Measurements from ENCODE around the gene TRIM31.

Gene TRIM31, protein sequence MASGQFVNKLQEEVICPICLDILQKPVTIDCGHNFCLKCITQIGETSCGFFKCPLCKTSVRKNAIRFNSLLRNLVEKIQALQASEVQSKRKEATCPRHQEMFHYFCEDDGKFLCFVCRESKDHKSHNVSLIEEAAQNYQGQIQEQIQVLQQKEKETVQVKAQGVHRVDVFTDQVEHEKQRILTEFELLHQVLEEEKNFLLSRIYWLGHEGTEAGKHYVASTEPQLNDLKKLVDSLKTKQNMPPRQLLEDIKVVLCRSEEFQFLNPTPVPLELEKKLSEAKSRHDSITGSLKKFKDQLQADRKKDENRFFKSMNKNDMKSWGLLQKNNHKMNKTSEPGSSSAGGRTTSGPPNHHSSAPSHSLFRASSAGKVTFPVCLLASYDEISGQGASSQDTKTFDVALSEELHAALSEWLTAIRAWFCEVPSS

DNA sequence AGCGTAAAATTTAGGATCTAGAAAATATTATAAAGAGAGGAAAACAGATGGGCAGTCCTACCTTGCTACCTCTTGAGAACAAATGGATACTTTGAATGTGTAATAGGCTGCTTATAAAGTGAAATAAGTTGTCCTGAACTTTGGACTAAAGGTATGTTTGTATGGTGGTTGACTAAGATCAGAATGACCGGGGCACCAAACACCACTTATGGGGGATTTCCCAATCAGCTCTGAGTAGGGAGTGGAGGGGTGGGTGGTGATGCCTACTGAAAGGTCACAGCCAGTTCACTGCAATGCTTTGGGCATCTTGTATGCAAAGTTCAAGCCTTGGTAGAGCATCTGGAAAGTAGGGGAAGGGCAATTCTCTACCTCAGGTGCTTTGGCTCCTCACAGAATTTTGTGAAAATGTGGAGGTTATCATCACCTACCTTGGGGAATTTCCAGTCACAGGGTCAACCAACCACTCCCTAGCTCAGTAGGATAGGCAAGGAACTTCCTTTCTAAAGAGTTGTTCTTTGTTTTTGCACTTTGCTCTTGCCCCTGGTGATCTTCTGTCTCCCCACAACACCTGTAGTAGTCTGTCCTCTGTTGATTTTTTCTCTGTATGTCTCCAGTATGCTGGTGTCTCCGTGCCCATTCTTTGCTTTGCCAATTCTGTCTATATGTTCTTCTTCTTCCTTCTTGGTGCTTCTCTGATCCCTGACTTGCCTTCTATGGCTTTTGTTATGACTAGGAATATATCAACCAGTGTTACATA lies at the start of gene TRIM31:
TSS of gene TRIM31 (minus strand) at position 88 of the 757 bp plus-strand sequence. CDS start 285 bp downstream, outside the sequence.
- DNase-seq (ENCODE audit: low read depth, low spot score): no peak
- H3K27ac ChIP-seq: no peak within 1 kb of the TSS

DNA sequence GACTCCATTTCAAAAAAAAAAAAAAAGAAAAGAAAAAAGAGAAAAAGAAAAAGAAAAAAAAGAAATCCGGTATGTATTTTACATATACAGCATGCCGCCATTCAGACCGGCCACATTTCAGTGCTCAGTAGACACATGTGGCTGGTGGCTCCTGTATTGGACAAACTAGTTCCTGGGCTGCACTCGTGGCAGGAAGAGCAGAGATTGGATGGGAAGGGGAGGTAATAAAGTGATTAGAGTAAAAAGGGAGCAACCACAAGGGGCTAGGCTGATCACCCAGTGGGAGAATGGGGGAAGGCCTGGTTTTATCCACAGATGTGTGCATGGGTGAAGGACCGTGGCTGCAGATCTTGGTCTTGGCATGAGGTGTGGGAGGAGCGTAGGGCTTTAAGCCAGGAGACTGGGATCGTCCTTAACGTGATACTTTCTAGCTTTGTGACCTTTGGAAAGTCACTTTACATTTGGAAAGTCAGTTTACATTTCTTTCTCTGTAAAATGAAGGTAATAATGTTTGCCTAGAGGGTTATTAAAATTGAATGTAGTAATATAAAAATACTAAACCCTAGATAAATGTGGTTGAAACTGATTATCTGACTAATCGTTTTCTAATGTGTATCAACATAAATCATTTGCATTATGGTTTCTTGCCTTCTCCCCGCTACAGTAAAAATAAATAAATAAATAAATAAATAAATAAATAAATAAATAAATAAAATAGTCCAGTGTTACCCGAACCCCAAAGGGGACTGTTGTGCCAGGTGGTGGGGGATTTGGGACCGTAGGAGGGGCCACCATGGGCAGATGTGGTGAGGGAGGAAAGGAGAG lies 49.6 kb upstream of the TRIM31 start:
- DNase-seq (ENCODE audit: low read depth, low spot score): no peak
- H3K27ac ChIP-seq: no peak overlapping the region

DNA sequence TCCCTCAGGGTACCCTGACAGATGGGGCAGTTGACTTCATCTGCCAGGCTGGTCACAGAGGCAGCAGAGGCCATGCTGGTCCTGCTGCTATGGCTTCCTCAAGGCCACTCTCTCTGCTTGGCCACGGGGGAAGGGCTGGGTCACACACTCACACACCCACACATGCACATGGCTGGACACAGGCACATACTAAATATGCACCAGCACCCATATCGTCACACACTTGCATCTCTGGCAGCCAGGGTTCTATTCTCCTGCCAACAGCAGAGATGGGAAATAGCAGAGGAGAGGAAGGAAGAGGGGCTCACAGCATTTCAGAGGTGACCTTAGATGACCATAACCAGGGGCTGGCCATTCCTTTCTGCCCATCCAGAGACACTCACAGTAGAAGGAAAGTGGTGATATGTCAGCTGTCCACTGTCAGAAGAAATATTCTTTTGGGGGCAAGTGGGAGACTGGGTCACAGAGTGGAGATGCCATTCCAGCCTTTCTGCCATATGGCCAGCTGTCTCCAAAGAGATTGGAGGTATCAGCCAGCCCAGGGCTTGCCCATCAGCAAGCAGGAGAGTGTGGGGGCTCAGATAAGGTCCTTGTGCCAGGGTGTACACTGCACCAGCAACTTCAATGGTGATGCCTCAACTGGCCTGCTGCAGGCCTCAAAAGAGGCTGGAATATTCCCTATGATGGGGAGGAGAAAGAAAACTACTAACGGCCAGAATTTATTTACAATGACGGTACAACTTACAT lies 48.1 kb upstream of the TRIM31 start, which contains the start of gene TRIM10:
TSS of gene TRIM10 (minus strand) at position 427 of the 747 bp plus-strand sequence. CDS start at position 74, 353 bp downstream.
- H3K27ac ChIP-seq: no peak within 1 kb of the TSS
- no peak for DNase-seq (ENCODE audit: low read depth, low spot score)

DNA sequence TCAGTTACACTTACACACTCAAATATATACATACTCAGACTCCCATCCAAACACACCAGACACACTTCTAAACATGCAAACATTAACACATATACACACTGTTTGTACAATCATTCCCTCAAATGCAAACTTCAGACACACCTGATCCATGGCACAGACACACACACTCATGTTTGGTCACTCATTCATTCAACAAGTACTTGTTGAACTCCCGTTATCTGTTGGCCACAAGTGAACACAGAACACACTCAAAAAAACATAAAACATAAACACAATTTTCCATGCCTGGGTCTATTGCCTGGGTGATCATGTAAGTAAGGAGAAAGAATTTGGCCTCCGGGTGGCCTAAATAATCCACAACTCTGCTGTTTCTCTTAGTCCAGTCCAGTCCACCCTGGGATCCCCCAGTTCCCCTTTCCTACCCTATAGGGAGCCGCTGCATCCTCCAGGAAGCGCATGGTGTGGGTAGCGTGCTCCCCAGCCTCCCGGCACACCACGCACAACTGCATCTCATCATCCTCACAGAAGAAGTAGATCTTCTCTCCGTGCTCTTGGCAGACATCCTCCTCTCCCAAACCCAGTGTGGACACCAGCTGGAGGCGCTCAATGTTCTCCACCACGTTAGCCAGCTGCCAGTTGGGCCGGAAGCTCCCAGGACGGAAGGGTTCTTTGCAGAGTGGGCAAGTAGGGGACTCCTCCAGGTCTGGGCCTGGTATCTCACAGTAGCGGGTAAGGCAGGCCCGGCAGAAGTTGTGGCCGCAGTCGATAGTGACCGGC lies 47.3 kb upstream of the TRIM31 start:
- H3K27ac ChIP-seq: no peak overlapping the region
- DNase-seq (ENCODE audit: low read depth, low spot score): no peak

DNA sequence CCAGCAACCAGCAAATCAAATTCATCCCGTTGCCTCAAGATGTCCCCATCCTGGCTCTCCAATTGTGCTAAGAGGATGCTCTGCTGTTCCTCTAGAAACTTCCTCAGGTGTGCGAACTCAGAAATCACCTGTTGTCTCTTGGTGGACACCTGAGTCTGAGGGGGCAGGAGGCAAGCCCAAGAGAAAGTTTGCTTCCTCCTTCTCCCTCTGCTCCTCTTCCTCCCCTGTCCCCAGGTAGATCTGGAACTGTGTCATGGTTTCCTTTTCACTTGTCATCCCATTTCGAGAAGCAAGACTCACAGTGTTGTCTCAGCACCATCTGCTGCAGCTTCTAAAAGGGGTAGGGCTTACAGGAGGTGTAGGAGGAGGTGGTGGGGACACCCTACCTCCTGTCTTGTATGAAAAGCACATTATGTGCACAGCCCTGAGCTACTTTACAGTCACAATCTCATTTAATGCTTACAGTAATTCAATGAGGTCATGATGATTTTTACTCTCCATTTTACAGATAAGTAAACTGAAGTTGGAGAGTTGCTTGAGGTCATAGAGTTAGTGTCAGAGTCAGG lies 45.7 kb upstream of the TRIM31 start:
- DNase-seq (ENCODE audit: low read depth, low spot score): no peak
- H3K27ac ChIP-seq: no peak overlapping the region

DNA sequence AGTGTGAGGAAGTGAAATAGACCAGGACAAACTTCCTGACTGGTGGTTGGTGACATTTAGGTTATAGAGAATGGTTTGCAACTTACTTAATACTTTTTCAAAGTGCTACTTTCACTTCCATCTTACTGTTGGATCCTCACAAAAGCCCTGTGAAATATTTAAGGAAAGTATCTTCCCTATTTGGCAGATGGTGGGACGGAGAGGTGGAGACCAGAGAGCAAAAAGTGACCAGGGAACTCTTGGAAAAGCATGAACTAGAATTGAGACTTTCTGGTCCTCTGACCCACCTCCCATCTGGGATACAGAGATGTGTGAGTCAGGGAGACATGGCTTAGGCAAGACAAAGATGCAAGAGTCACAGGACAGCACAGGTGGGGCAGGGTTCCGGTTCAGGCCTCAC lies 45.1 kb upstream of the TRIM31 start:
- H3K27ac ChIP-seq: no peak overlapping the region
- no peak for DNase-seq (ENCODE audit: low read depth, low spot score)

DNA sequence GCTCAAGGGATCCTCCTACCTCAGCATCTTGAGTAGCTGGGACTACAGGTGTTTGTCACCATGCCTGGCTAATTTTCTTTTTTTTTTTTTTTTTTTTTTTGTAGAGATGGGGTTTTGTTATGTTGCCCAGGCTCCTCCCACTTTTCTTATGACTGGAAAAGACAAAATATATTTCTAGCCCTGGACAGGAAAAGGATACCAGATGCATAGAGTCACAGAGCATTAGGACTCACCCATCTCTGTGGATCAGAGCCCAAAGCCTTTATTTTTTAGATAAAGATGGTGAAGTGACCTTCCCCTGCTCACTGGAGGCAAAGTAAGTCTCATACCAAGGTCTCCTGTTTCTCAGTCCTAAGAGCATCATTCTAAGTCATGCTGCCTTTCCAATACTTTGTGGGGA lies 44.7 kb upstream of the TRIM31 start:
- no peak for DNase-seq (ENCODE audit: low read depth, low spot score)
- no peak overlapping the region for H3K27ac ChIP-seq

DNA sequence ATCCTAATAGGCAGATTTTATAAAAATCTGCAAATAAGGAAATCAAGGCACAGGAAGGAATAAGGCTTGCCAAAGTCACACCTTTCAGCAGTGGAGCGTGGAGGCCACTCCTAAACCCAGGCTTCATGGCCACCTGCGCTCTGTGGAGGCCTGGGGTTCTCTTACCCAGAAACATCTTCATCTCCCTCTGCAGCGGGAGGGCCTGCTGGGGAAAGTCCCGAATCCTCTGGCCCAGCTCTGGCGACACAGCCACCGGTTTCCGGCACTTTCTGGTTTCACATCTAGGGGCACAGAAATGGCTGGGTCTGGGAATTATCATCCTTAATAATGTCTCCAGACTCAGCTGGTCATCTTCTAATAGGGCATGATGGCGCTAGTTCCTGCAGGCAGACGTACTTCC lies 43.9 kb upstream of the TRIM31 start:
- peak overlapping the region; percentile 49 for H3K27ac ChIP-seq
- no peak for DNase-seq (ENCODE audit: low read depth, low spot score)

DNA sequence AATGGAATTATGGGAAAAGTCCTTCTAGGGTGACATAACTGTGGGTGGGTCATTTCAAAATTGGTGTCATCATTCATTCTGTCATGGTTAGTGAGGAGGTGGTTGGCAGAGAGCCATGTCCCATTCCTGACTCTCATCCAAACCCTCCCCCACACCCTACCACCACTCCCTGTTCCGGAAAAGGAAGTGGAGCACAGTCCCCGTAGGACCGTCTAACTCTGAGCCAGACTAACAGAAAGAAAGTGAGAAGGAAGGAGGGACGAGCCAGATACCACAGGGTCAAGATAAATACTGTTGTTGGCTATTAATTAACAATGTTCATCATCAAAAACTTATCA lies 43.3 kb upstream of the TRIM31 start:
- peak overlapping the region; percentile 49 for H3K27ac ChIP-seq
- no peak for DNase-seq (ENCODE audit: low read depth, low spot score)

DNA sequence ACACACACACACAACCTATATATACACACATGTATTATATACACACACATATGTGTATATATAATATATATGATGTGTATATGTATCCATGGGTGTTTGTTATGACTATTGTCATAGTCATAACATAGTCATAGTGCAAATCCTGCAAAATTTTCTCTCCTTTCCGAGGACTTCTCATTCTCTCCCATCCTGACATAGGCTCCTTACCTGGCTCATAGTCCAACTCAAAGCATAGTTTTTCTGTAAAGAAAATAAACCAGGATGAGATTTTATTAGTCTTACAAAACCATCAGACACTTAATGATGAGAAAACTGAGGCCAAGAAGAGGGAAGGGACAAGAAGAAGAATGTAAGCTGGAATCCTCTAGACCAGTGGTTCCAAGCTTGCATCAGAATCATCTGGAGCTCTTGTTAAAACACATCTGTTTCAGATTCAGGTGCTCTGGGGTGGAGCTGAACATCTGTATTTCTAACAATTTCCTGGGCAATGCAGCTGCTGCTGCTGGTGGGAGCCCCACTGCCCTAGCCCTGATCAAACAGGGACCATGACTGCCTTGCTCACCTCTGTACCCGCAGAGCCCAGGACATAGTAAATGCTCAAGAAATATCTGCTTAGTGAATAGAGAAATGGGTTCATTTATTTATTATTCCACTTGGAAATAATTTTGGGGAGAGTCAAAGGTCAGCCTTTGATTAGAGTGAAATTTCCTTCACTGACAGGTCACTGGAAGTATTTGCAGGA lies 42.8 kb upstream of the TRIM31 start:
- no peak for DNase-seq (ENCODE audit: low read depth, low spot score)

DNA sequence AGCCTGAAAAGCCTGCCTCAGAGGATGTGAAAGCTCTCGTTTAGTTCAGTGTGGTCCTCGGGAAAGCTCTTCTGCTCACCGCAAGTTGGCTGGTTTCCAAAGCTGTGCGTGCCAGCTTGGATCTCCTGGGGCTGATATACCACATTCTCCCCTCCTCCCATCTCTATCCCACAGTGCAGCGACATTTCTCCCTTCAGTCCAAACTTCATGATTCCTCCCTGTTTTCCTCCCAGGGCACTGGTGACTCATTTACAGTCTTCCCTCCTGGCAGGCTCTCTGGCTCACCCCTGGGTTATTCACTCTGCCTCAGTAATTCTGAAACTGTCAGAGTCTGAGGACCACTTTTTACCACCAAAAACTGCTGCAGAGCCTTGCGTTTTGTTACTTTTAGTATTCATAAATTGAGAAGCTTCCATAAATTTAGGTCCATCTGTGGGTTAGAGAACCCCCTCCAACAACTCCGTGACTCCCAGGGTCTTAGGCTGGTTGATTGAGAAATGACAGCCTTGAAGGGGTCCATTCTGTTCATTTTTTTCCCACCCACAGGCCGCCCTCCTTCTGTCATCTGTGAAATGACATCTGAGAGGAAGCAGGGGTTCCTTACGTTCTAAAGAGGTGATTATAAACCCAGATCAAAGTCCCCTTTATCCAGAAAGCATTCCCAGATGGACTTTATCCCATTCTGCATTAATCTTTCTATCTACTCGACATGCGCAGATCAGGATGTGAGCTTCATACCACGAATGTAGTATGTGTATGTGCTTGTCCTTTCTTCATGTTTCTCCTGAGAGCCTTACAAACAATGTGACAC lies 42.0 kb upstream of the TRIM31 start:
- peak overlapping the region; percentile 49 for H3K27ac ChIP-seq
- DNase-seq (ENCODE audit: low read depth, low spot score): peak; percentile 18

More for the DNA sequence above, 42.8 kb upstream of the TRIM31 start:
- peak overlapping the region; percentile 49 for H3K27ac ChIP-seq

DNA sequence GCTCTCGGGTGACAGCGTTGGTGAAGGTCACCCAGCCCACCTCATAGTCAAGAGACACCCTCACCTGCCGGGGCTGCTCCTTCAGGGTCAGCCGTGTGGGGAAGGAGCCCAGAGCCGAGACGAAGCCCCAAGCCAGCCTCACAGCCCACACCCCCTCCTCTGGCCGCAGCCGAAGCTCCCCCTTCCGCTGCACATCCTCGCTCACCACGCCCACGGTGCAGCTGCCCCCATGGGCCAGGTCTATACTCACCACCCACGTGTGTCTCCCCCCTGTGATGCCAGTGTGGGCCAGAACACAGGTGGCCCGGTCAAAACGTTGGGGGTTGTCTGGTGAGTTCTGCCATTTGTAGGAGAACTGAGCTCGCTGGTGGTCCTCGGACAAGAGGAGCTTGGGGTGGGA lies 41.2 kb upstream of the TRIM31 start:
- no peak for DNase-seq (ENCODE audit: low read depth, low spot score)
- no peak overlapping the region for H3K27ac ChIP-seq

DNA sequence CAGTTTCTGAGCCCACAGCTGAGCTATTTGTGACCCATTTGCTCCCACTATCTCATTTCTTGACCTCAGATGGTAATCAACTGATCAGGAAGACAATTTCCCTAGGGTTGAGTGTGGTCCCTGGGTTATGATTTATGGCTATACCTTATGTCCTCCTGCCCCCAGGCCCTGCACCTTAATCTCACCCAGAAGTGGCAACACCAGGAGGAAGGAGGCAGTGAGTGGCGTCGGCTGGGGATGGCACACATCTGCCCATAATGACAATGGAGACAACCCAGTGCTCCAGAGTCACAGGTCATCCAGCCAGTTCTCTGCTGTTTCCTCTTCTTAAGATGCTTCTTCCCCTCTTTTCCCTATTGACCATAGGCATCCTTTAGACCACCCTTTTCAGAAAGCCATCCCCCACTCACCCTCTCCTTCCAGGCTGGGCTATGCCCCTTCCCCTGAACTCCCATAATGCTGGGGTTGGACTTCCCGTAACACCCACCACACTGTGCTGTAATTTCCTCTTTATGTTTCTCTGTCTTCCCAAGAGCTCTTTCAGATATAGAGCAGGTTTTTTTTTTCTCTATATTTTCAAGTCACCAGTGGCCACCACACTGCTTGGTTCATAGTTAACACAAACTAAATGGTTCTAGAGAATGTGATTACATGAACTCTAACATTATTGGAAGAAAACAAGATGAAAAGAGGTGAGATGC lies 40.2 kb upstream of the TRIM31 start:
- H3K27ac ChIP-seq: no peak overlapping the region

DNA sequence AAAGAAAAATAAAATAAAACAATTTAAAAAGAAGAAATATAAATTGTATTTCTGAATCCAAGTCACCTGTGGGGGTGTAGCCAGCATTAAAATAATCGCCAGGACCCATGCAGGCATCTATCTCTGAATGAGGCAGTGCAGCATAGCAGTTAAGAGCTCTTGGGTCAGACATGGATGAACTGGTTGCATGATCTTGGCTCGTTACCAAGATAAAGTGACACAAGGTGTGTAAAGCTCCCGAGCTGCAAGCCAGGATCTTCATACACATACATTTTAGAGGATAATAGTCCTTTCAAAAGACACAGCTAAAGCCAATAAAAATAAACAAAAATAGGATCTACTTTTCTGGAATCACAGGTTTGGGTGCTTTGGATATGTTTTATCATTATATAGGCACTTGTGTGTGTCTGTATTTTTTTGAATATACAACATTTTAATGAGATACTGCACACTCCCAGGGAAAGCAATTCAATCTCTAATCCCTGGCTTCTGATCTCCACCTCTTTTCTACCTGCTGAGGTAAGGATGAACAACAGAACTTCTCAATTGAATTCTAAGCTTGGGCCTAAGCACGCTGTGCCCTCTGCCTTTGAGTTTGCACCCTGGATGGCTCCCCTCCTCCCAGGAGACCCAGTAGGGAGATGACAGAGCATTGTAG lies 39.3 kb upstream of the TRIM31 start:
- no peak for DNase-seq (ENCODE audit: low read depth, low spot score)
- H3K27ac ChIP-seq: no peak overlapping the region

More for the DNA sequence above, 40.2 kb upstream of the TRIM31 start:
- DNase-seq (ENCODE audit: low read depth, low spot score): no peak

DNA sequence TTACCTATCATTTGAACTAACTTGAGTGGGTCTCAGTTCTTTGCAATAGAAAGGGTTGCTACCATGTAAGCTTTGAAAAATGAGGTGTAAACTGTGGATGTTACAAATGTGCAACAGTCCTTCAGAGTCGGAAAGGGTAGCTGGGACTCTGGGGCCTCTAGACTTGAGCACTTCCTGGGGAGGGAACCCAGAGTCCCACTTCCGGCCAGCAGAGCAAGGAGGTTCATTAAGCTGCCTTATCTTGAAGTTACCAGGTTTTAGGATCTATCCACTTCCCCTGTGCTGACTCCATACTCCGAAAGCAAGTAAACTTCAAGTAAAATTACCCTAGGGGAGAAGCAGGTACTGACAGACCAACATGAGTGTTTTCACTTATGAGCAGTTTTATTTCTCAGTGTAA lies 38.7 kb upstream of the TRIM31 start:
- DNase-seq (ENCODE audit: low read depth, low spot score): no peak
- no peak overlapping the region for H3K27ac ChIP-seq

DNA sequence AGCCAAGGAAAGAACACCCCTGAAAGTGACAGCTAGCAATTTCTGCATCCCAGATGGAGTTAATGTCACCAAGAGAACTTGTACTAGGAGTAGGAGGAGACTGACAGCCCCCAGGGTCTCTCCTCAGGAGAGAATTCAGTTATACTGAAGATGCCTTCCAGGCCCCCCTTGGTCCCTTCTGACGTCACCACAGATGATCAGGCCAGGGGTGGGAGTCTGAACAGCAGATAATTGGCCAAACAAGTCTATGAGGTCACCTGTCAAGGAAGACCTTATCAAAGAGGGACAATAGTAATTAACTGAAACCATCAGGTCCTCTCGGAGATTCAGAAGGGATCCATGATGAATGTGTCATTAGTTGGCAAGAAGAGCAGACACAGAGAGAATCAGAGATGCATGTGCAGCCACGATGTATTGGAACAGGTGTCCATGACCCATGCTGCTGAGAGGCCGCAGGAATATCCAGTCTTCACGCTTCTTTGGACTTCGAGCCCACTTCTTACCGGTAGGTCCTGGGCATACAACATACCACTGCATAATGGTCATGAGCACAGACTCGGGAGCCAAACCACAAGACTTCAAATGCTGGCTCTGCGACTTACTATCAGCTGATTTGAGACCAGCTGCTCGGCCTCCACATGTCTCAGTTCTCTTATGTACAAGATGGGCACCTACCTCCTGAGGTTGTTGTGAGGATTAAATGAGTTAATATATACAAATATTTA lies 37.9 kb upstream of the TRIM31 start:
- DNase-seq (ENCODE audit: low read depth, low spot score): no peak
- H3K27ac ChIP-seq: no peak overlapping the region
